ENCODE measurements around the gene CD70. TPM values are rescaled to one million over a fixed set of nuclear protein-coding genes. Genes with fewer than 3 reads are reported as not detected.

Gene CD70
- polyA plus RNA-seq, 3 donors, result 0.12 TPM; not detected in 2

- Mint-ChIP-seq H3K4me3 (no peak overlapping the region), H3K27me3 (ENCODE audit: low read depth in 3 of 3) (peaks cover 6 to 32% (median 10%) of the 10 kb centered on the region in 3 donors), H3K27ac (no peak overlapping the region), H3K4me1 (peaks cover 20% of the 10 kb centered on the region), H3K36me3 (no peaks in the 10 kb centered on the region), H3K9me3 (peaks cover 5 to 16% (median 9%) of the 10 kb centered on the region in 7 donors)
- no peaks in the 10 kb centered on the region for H4K20me1 ChIP-seq (ENCODE audit: insufficient read depth, low read length)
- H2AFZ ChIP-seq (ENCODE audit: insufficient read depth, low read depth, low read length, poor library complexity, severe bottlenecking), result no peak overlapping the region
- no peak overlapping the region for H3K4me2 ChIP-seq (replicated peaks; ENCODE audit: extremely low read depth, low read length, poor library complexity, severe bottlenecking)
- no peaks in the 10 kb centered on the region for H3K9me3 ChIP-seq (replicated peaks in 1 of 2; ENCODE audit: control insufficient read depth in 1 of 2, insufficient read depth in 1 of 2, low read length in 2 of 2)
- H3K79me2 ChIP-seq (ENCODE audit: insufficient read depth, low read length), result no peaks in the 10 kb centered on the region
- peaks cover 0 to 6% of the 10 kb centered on the region in 2 donors for H3K27me3 ChIP-seq (ENCODE audit: control insufficient read depth in 2 of 2, insufficient read depth in 2 of 2, low read length in 2 of 2)
- intact Hi-C loops (cut with micrococcal nuclease), result no loop called here
- no peak overlapping the region for H3K4me3 ChIP-seq (replicated peaks in 1 of 3; ENCODE audit: low read depth in 2 of 3, low read length in 3 of 3)
- peaks cover 19 to 32% of the 10 kb centered on the region in 2 donors for H3K4me1 ChIP-seq (ENCODE audit: control insufficient read depth in 1 of 2, insufficient read depth in 2 of 2, low read length in 2 of 2)
- no peaks in the 10 kb centered on the region for H3K36me3 ChIP-seq (replicated peaks in 1 of 2; ENCODE audit: control insufficient read depth in 1 of 2, insufficient read depth in 2 of 2, low read length in 2 of 2)
- no peak overlapping the region for H3K27ac ChIP-seq (ENCODE audit: low read depth in 1 of 2, low read length in 2 of 2)
- H3K9ac ChIP-seq (ENCODE audit: insufficient read depth, low read length, poor library complexity, severe bottlenecking), result no peak overlapping the region
- TF ChIP-seq, protein P1, sequence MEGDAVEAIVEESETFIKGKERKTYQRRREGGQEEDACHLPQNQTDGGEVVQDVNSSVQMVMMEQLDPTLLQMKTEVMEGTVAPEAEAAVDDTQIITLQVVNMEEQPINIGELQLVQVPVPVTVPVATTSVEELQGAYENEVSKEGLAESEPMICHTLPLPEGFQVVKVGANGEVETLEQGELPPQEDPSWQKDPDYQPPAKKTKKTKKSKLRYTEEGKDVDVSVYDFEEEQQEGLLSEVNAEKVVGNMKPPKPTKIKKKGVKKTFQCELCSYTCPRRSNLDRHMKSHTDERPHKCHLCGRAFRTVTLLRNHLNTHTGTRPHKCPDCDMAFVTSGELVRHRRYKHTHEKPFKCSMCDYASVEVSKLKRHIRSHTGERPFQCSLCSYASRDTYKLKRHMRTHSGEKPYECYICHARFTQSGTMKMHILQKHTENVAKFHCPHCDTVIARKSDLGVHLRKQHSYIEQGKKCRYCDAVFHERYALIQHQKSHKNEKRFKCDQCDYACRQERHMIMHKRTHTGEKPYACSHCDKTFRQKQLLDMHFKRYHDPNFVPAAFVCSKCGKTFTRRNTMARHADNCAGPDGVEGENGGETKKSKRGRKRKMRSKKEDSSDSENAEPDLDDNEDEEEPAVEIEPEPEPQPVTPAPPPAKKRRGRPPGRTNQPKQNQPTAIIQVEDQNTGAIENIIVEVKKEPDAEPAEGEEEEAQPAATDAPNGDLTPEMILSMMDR (IDR thresholded peaks at IDR 0.05), result no peak
- no peak for DNase-seq
- no CpG with 5 or more reads among the region's 3 CpGs for WGBS (ENCODE audit: insufficient coverage)
Measured at GRCh38 chr19:6570764-6571163, 20.2 kb downstream of the CD70 start.

DNA sequence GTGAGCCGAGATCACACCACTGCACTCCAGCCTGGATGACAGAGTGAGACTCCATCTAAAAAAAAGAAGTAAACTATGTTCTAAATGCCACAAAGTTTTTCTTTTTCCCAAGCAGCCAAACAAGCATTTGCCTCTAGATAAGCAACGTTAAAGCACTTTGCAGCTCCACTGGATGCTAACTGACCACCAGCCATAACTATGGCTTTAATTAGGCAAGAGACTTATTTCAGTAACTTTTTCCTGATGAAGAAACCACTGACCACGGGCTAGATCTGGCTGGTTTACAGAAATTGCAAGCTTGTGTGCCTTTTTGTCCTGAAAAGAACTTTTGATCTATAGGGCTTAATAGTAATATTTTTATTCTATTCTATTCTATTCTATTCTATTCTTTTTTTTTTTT lies 22.1 kb downstream of the CD70 start:
- Histone ChIP-seq H3K27me3 (ENCODE audit: control insufficient read depth in 2 of 2, insufficient read depth in 2 of 2, low read length in 2 of 2) (peaks cover 0 to 6% of the 10 kb centered on the region in 2 donors), H3K4me2 (replicated peaks; ENCODE audit: extremely low read depth, low read length, poor library complexity, severe bottlenecking) (no peak overlapping the region), H3K27ac (ENCODE audit: low read depth in 1 of 2, low read length in 2 of 2) (no peak overlapping the region), H3K4me3 (replicated peaks in 1 of 3; ENCODE audit: low read depth in 2 of 3, low read length in 3 of 3) (no peak overlapping the region), H3K36me3 (replicated peaks in 1 of 2; ENCODE audit: control insufficient read depth in 1 of 2, insufficient read depth in 2 of 2, low read length in 2 of 2) (no peaks in the 10 kb centered on the region), H3K4me1 (ENCODE audit: control insufficient read depth in 1 of 2, insufficient read depth in 2 of 2, low read length in 2 of 2) (peaks cover 19 to 21% of the 10 kb centered on the region in 2 donors), H2AFZ (ENCODE audit: insufficient read depth, low read depth, low read length, poor library complexity, severe bottlenecking) (no peak overlapping the region), H3K9ac (ENCODE audit: insufficient read depth, low read length, poor library complexity, severe bottlenecking) (no peak overlapping the region), H3K79me2 (ENCODE audit: insufficient read depth, low read length) (no peaks in the 10 kb centered on the region), H4K20me1 (ENCODE audit: insufficient read depth, low read length) (no peaks in the 10 kb centered on the region), H3K9me3 (replicated peaks in 1 of 2; ENCODE audit: control insufficient read depth in 1 of 2, insufficient read depth in 1 of 2, low read length in 2 of 2) (no peaks in the 10 kb centered on the region)
- intact Hi-C loops (cut with micrococcal nuclease), result no loop called here
- Mint-ChIP-seq H3K4me1 (peaks cover 20% of the 10 kb centered on the region), H3K27me3 (ENCODE audit: low read depth in 3 of 3) (peaks cover 6 to 35% (median 10%) of the 10 kb centered on the region in 3 donors), H3K9me3 (peaks cover 9 to 19% (median 15%) of the 10 kb centered on the region in 7 donors), H3K36me3 (no peaks in the 10 kb centered on the region), H3K4me3 (no peak overlapping the region), H3K27ac (no peak overlapping the region)
- WGBS (ENCODE audit: insufficient coverage), result 32% methylated on average over 3 of the region's 3 CpGs
- no peak for DNase-seq
- TF ChIP-seq, protein P1 (IDR thresholded peaks at IDR 0.05), result no peak
